A673 (cell line): Measurements from ENCODE around the gene DLG2. TPM values are rescaled to one million over a fixed set of nuclear protein-coding genes. Genes with fewer than 3 reads are reported as not detected.

Source experiments
- BruUV-seq: library from RNA; stranded (reverse); fragments of 400-500 nt; replicated peaks from 2 replicates; lab custom pipeline; 2021; lab: Mats Ljungman, UMichigan
- CTCF ChIA-PET: fragments of 300-600 bp; sonication (Branson Sonifier 250); formaldehyde crosslinking; loops from one replicate; lab custom pipeline; 2022; ENCODE audit warnings: antibody characterized with exemption; lab: Charles Lee
- POLR2A ChIA-PET: fragments of 300-600 bp; sonication (Branson Sonifier 250); formaldehyde crosslinking; loops from one replicate; lab custom pipeline; 2022; ENCODE audit warnings: antibody characterized with exemption; ENCODE audit not compliant: low non-redundant PET; lab: Charles Lee
- DNase-seq: peaks from one replicate; pipeline ENCODE4 v3.0.0-alpha.2; 2015; ENCODE audit warnings: low spot score
- H3K27ac ChIP-seq: fragments of 200-600 bp; sonication (generic); 2 replicates; pipeline ENCODE4 v1.5.1; 2016; ENCODE audit warnings: mixed run types, low read depth, mild to moderate bottlenecking, mixed read lengths, antibody characterized with exemption, low read length; ENCODE audit not compliant: poor library complexity, severe bottlenecking
- H3K27me3 ChIP-seq: fragments of 200-600 bp; sonication (generic); replicated peaks from 2 replicates; pipeline ENCODE4 v1.6.1; 2017; ENCODE audit warnings: mixed run types, low read depth, mild to moderate bottlenecking, mixed read lengths, antibody characterized with exemption, low read length; ENCODE audit not compliant: insufficient read depth, poor library complexity
- H3K36me3 ChIP-seq: fragments of 200-600 bp; sonication (generic); 2 replicates; pipeline ENCODE4 v1.6.1; 2016; ENCODE audit warnings: mixed run types, mild to moderate bottlenecking, mixed read lengths, antibody characterized with exemption, low read length; ENCODE audit not compliant: insufficient read depth, poor library complexity, severe bottlenecking
- H3K4me1 ChIP-seq: fragments of 200-600 bp; sonication (generic); 2 replicates; pipeline ENCODE4 v1.6.1; 2017; ENCODE audit warnings: mixed run types, mild to moderate bottlenecking, mixed read lengths, antibody characterized with exemption, low read length; ENCODE audit not compliant: insufficient read depth, poor library complexity, severe bottlenecking
- H3K4me3 ChIP-seq: fragments of 200-600 bp; sonication (generic); 2 replicates; pipeline ENCODE4 v1.5.1; 2016; ENCODE audit warnings: low read depth, mixed run types, mild to moderate bottlenecking, mixed read lengths, low read length; ENCODE audit not compliant: poor library complexity, severe bottlenecking
- H3K9me3 ChIP-seq: fragments of 200-600 bp; sonication (generic); 2 replicates; pipeline ENCODE4 v1.6.1; 2016; ENCODE audit warnings: mixed run types, low read depth, mild to moderate bottlenecking, mixed read lengths, antibody characterized with exemption, low read length; ENCODE audit not compliant: poor library complexity, severe bottlenecking
- CTCF ChIP-seq: fragments of 300-800, 200-600 bp; sonication (generic); conservative IDR thresholded peaks from 2 replicates; pipeline ENCODE4 v1.5.1; 2017; ENCODE audit warnings: low read depth, mild to moderate bottlenecking, antibody characterized with exemption, low read length, moderate library complexity, mixed read lengths
- EZH2 ChIP-seq: fragments of 200-600 bp; sonication (generic); IDR thresholded peaks from 2 replicates; pipeline ENCODE4 v1.6.1; 2017; ENCODE audit warnings: borderline replicate concordance, low read depth, mild to moderate bottlenecking, mixed read lengths, antibody characterized with exemption, low read length; ENCODE audit not compliant: poor library complexity, severe bottlenecking
- intact Hi-C: fragments of 100-400 bp; cut with micrococcal nuclease; formaldehyde crosslinking; loops from one replicate; pipeline ENCODE4 v1.10.0; 2022; ENCODE audit not compliant: unreplicated experiment
- total RNA-seq: library from RNA; stranded (reverse); gene quantifications from 2 replicates; pipeline ENCODE4 v1.2.3, GENCODE V29; 2021

DLG2 gene
- total RNA-seq, 1 experiment from 2014 or later, result 277 TPM

DNA sequence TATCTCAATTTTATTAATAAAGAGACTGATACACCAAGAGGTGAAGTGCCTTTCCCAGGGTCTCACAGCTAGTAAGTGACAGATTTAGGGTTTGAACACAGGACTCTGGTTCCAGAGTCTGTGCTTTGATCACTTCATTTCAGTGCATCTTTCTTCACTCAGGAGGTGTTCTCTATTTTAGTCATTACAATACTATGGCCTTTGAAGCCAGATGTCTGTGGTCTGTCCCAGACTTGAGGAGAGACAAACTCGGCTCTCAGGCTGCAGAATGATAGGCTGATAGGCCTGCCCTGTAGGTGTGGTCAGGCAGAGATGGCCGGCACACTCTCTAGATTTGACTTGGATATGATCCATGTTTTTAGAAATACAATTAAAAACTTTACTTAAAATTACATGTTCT is 1862.5 kb downstream of the DLG2 start:
- TF ChIP-seq EZH2 (no peak), CTCF (no peak)
- no peak for DNase-seq
- H3K4me3 ChIP-seq, result no peak overlapping the region
- H3K27ac ChIP-seq, result no peak overlapping the region
- no peaks in the 10 kb centered on the region for H3K4me1 ChIP-seq
- H3K36me3 ChIP-seq, result no peaks in the 10 kb centered on the region
- no peaks in the 10 kb centered on the region for H3K27me3 ChIP-seq
- CTCF ChIA-PET, result no interaction called here
- intact Hi-C loops, result no loop called here
- POLR2A ChIA-PET, result interaction anchor here (0.5 kb wide), 1 partner anchor 9 kb away, joined by 3 read pairs; no protein-coding TSS in a partner anchor
- no peaks in the 10 kb centered on the region for H3K9me3 ChIP-seq
- no TSS peak for BruUV-seq

- Histone ChIP-seq H3K4me3 (no peak overlapping the region), H3K9me3 (no peaks in the 10 kb centered on the region), H3K36me3 (no peaks in the 10 kb centered on the region), H3K27ac (no peak overlapping the region), H3K27me3 (no peaks in the 10 kb centered on the region), H3K4me1 (peaks cover 25% of the 10 kb centered on the region)
- DNase-seq, result no peak
- TF ChIP-seq EZH2, result no peak
- no peak for TF ChIP-seq CTCF
- POLR2A ChIA-PET, result no interaction called here
- CTCF ChIA-PET, result no interaction called here
- intact Hi-C loops, result no loop called here
- BruUV-seq, result no TSS peak
Measured at GRCh38 chr11:83760932-83761331, 1866.2 kb downstream of the DLG2 start.

DNA sequence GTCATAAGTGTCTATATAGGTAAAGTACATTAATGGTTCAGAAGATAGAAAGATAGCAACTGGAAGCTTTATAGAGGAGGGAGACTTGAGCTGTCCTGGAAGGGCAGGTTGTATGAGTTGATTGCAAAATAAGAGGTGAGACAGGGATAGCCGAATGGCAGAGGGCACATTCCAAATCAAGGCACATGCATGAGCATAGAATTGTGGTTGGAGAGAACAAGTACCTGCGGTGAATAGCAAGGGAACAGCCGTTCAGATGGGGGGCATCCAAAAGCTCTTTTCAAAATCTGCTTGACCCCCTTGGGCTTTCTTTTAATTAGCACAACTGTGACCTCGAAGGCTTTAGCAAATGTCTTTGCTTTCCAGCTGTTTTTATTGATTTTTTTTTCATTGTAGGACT is 1868.0 kb downstream of the DLG2 start:
- Histone ChIP-seq H3K27me3 (no peaks in the 10 kb centered on the region), H3K4me1 (peaks cover 41% of the 10 kb centered on the region), H3K9me3 (no peaks in the 10 kb centered on the region), H3K27ac (no peak overlapping the region), H3K4me3 (no peak overlapping the region), H3K36me3 (no peaks in the 10 kb centered on the region)
- BruUV-seq, result no TSS peak
- ChIA-PET POLR2A (interaction anchor here (0.6 kb wide), 1 partner anchor 60 kb away, joined by 3 read pairs; no protein-coding TSS in a partner anchor), CTCF (no interaction called here)
- DNase-seq, result no peak
- no peak for TF ChIP-seq CTCF
- no peak for TF ChIP-seq EZH2
- intact Hi-C loops, result no loop called here
